HUES6 (cell line): ENCODE measurements around the gene CFAP298.
"Not testable (repeated sequence)": the region's sequence is repeated elsewhere in the genome, so short reads cannot be mapped to it uniquely, and the experiment has no call there.

Source experiments
- H3K27ac ChIP-seq: 2 replicates; pipeline ENCODE4 v1.7.0; 2013; ENCODE audit warnings: low read depth, mild to moderate bottlenecking, low read length, inconsistent platforms
- H3K27me3 ChIP-seq: 2 replicates; pipeline ENCODE4 v1.6.1; 2013; ENCODE audit warnings: low read length; ENCODE audit not compliant: control insufficient read depth, insufficient read depth
- H3K36me3 ChIP-seq: 2 replicates; pipeline ENCODE4 v1.6.1; 2013; ENCODE audit warnings: low read length; ENCODE audit not compliant: control insufficient read depth, insufficient read depth
- H3K4me1 ChIP-seq: 2 replicates; pipeline ENCODE4 v1.6.1; 2013; ENCODE audit warnings: low read length; ENCODE audit not compliant: control insufficient read depth, insufficient read depth
- H3K4me3 ChIP-seq: 2 replicates; pipeline ENCODE4 v1.5.1; 2013; ENCODE audit warnings: low read depth, low read length
- H3K9ac ChIP-seq: one replicate; pipeline ENCODE4 v1.6.1; 2013; ENCODE audit warnings: mild to moderate bottlenecking, low read length
- H3K9me3 ChIP-seq: 2 replicates; pipeline ENCODE4 v1.6.1; 2013; ENCODE audit warnings: low read depth, low read length; ENCODE audit not compliant: control insufficient read depth, insufficient read depth

The CFAP298 gene, protein sequence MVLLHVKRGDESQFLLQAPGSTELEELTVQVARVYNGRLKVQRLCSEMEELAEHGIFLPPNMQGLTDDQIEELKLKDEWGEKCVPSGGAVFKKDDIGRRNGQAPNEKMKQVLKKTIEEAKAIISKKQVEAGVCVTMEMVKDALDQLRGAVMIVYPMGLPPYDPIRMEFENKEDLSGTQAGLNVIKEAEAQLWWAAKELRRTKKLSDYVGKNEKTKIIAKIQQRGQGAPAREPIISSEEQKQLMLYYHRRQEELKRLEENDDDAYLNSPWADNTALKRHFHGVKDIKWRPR

DNA sequence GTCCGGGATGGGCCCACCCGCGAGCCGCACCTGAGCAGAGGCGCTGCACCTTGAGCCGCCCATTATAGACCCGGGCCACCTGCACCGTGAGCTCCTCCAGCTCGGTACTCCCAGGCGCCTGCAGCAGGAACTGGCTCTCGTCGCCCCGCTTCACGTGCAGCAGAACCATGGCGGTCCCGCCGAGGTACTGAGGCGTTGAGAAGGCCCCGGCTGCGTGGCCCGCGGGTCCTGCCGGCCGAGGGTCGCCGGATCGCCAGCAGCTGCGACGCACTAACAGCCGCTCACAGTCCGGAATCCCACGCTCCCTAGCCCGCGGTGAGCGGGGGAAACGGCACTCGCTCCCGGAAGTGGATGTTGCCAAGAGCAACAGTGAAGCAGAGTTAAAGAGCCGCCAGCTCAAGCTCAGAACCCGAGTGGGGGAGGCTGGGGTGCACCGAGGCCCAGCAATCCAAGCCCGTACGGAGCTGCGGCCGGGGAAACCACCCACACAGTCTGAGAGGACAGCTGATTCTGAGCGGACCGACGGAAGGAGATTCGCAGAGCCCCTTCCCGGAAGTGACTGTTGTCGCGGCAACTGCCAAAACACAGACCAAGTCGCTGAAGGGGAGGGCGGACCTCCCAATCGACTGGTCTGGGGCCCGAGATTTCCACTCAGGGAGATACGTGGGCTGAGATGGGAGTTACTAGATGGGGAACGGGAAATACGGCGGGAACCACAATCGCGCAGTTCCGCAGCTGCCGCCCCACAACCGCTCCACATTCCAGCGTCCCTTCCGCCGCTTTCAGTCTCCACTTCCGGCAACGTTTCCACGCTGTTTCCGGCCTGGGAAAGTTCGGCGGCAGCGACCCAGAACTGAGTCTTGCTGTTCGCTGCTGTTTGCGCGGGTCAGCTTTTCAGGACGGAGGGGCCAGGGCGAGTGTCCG lies at the start of gene CFAP298:
Gene CFAP298 (minus strand): TSS at position 303 of the 924 bp plus-strand sequence. CDS start 134 bp downstream, at position 169.
- H3K27ac ChIP-seq, result peak within 1 kb of the TSS; percentile 75
- H3K36me3 ChIP-seq, result peaks cover 19% of the 10 kb centered on the region
- H3K4me3 ChIP-seq, result peak within 1 kb of the TSS; percentile 90
- H3K9ac ChIP-seq, result peak within 1 kb of the TSS; percentile 96
- no peaks in the 10 kb centered on the region for H3K4me1 ChIP-seq
- no peaks in the 10 kb centered on the region for H3K9me3 ChIP-seq
- H3K27me3 ChIP-seq, result no peaks in the 10 kb centered on the region

DNA sequence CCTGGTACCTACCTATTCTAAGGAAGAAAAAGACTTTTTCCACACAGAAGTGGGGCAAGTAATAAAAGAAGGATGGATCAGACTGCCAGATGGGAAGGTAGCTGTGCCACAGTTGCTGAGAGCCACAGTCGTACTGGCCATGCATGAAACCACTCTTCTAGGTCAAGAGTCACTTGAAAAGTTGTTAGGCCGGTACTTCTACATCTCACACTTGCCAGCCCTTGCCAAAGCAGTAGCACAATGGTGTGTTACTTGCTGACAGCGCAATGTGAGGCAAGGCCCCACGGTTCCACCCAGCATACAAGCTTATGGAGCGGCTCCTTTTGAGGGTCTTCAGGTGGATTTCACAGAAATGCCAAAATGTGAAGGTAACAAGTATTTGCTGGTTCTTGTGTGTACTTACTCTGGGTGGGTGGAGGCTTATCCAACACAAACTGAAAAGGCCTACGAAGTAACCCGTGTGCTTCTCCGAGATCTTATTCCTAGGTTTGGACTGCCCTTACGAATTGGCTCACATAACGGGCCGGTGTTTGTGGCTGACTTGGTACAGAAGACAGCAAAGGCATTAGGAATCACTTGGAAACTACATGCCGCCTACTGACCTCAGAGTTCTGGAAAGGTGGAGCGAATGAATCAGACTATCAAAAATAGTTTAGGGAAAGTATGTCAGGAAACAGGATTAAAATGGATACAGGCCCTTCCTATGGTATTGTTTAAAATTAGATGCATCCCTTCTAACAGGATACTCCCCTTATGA lies 49.0 kb upstream of the CFAP298 start:
- H3K9ac ChIP-seq, H3K4me3 ChIP-seq, H3K27ac ChIP-seq, H3K27me3 ChIP-seq, H3K4me1 ChIP-seq: not testable (repeated sequence)
- H3K9me3 ChIP-seq, result peaks cover 30% of the 10 kb centered on the region
- H3K36me3 ChIP-seq, result peaks cover 33% of the 10 kb centered on the region

DNA sequence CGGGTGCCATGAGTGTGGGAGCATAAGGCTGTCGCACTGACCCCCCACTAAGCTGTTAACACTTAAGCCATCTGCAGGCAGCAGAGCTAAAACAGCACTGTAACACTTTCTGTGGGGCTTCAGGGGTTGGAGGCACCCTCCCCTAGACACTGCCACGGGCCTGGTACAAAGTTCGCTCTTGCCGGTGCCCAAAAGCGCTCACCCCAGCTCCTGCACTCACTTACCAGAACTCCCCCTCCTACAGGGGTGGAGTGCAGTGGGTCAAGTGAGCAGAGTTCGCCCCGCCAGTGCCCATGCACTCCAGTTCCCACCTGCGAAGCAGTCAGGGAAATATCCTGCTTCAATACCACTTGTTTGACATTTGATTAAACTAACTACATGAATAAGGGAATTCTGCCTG lies 46.3 kb upstream of the CFAP298 start:
- H3K27me3 ChIP-seq, result no peaks in the 10 kb centered on the region
- H3K9me3 ChIP-seq, result peaks cover 10% of the 10 kb centered on the region; the same call in 1 of the 2 replicates
- no peak overlapping the region for H3K4me3 ChIP-seq
- no peaks in the 10 kb centered on the region for H3K4me1 ChIP-seq
- no peak overlapping the region for H3K27ac ChIP-seq
- no peak overlapping the region for H3K9ac ChIP-seq
- peaks cover 9% of the 10 kb centered on the region; the same call in 1 of the 2 replicates for H3K36me3 ChIP-seq

DNA sequence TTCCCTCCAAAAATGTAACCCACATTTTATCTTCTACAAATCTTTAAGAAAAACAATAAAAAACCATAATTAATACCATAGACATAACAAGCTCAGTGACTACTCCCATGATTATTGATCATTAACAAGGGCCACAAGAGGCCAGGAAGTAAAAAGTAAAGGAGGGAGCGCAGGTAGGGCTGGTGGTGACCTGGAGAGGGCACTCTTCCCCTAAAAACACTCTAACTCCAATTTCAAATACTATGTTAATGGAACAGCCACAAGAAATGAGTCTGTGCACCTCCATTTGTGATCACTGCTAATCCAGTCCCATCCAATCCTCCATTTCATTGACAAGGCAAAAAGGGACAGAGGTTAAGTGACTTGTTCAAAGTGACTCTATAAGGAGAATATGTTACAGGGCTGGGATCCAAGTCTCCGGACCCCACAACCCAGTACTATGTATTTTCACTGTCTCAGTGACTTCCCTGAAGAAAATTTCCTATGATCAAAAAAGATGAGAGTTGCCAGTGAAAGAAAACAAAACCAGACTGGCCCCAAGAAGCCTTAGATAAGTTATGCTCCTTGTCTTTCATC lies 41.2 kb upstream of the CFAP298 start:
- Histone ChIP-seq H3K9ac (no peak overlapping the region), H3K27me3 (no peaks in the 10 kb centered on the region), H3K4me1 (no peaks in the 10 kb centered on the region), H3K27ac (no peak overlapping the region), H3K9me3 (no peaks in the 10 kb centered on the region), H3K36me3 (peaks cover 6% of the 10 kb centered on the region; the same call in 1 of the 2 replicates), H3K4me3 (no peak overlapping the region)

DNA sequence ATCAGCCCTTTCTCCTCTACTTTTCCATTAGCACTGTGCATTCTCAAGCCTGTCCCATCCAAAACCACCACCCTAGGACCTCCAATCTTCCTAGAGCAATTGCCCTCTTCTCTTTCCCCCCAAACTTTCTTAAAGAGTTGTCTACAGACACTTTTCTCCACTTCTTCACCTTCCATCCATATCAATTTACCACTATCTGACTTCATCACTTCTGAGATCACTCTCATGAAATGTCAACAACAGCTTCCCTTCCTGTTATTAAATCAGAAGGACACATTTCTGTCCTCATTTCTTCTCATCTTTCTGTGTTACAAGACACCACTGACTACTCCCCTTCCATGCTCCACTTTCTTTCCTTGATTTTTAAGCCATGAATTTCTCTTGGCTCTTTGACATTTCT lies 36.0 kb upstream of the CFAP298 start:
- Histone ChIP-seq H3K9me3 (no peaks in the 10 kb centered on the region), H3K27me3 (no peaks in the 10 kb centered on the region), H3K4me3 (no peak overlapping the region), H3K27ac (no peak overlapping the region), H3K4me1 (peaks cover 23% of the 10 kb centered on the region), H3K9ac (no peak overlapping the region), H3K36me3 (no peaks in the 10 kb centered on the region)

DNA sequence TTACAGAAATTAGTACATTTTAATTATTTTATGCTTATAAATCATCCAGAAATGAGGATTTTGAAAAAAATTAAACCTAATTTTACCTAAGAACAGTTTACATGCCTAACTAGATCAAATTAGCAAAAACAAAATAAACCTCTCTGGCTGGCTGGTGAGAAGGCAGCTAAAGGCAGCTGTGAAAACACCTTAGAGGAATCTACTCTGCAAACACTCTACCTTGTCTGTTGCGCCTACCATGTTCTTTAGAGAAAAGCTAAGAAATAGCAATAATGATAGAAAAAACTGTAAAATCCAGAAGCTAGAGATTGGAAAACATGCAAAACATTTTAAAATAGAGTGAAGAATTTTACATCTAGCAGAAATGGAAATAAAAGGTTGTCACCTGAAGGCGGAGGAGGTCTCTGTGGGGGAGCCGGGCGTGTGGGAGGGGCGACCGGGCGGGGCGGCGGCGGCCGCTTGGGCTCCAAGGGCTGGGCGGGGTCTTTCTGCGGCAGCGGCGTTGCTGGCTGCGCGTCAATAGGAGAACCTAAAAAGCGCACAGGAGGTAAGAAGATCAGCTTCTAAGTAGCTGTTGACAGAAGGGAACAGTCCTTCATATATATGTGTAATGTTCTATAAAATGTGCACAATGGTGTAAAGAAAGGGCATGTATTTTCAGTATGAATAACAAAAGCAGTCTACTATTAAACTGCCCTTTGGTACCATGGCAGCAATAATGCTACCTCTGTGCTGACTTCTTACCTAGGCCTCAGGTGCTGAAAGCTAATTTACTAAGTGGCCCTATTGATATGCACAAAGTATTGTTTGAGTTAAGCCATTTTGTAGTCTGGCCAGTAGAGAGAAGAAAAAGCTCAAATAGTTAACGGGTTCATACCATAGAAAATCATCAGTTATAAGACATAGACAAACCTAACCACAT lies 33.3 kb upstream of the CFAP298 start:
- Histone ChIP-seq H3K27ac (no peak overlapping the region), H3K27me3 (no peaks in the 10 kb centered on the region), H3K4me1 (peaks cover 23% of the 10 kb centered on the region), H3K4me3 (peak overlapping the region; percentile 57), H3K36me3 (no peaks in the 10 kb centered on the region), H3K9ac (no peak overlapping the region), H3K9me3 (no peaks in the 10 kb centered on the region)

DNA sequence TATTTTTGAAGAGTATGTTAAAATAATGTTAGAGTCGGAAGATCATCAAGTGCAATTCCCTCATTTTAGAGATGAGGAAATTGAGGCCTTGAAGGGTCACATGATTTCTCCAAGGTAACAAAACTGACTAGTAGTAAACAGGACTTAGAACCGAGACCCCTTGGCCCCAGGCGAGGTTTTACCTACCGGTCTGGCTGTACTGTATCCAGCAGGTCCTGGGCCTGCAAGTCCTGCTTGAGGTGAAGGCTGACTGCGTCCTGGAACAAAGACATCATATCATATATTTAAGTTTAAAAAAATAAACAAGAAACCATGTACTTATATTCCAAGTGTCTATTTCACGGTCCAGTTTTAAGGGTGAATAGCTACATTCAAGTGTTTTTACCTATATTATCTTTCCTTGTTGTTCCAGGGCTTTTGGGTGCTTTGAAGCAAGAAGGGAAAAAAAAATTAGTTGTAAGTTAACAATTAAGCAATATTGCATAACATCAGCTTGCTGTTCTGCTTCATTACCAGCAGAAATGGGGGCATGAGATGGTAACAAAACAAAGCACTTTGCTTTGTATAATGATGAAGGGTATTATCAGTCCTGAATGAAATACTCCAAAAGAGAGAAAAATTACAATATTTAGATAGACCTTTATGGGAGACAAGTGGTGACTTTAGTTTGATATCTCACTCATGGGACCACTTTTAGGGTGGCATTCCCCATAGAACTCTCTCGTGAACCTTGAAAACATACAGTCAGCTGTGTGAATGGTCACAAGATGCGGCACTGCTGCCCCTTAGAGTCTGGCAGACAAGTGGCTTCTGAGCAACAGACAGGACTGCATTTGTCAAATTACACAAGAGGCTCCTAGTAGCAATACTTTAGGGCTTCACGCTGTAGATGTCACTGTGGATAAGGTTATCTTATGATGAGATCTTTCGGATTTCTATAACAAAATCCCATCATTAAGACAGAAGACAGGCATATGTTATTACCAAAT lies 29.8 kb upstream of the CFAP298 start:
- no peaks in the 10 kb centered on the region for H3K36me3 ChIP-seq
- H3K9me3 ChIP-seq, result no peaks in the 10 kb centered on the region
- peaks cover 23% of the 10 kb centered on the region for H3K4me1 ChIP-seq
- no peak overlapping the region for H3K9ac ChIP-seq
- no peak overlapping the region for H3K4me3 ChIP-seq
- no peak overlapping the region for H3K27ac ChIP-seq
- H3K27me3 ChIP-seq, result no peaks in the 10 kb centered on the region

DNA sequence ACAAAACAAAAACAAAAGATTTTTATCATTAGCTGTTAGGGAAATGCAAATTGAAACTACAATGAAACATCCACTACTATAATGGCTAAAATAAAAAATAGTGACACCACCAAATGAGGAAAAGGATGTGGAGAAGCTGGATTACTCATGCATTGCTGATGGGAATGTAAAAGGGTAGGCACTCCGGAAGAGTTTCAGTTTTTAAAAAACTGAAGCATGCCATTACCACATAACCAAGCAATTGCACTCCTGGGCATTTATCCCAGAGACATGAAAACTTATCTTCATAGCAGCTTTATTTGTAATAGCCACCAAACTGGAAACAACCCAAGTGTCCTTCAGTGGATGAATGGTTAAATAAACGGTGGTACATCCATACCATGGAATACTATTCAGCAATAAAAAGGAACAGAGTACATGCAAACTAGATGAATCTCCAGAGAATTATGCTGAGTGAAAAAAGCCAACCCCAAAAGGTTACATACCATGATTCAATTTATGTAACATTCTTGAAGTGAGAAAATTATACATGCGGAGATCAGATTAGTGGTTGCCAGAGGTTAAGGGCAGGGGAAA lies 14.5 kb upstream of the CFAP298 start:
- H3K27me3 ChIP-seq, result peaks cover 3% of the 10 kb centered on the region; the same call in 1 of the 2 replicates
- H3K4me1 ChIP-seq, result no peaks in the 10 kb centered on the region
- peaks cover 5% of the 10 kb centered on the region; the same call in 1 of the 2 replicates for H3K9me3 ChIP-seq
- no peak overlapping the region for H3K4me3 ChIP-seq
- no peak overlapping the region for H3K27ac ChIP-seq
- peaks cover 5% of the 10 kb centered on the region; the same call in 1 of the 2 replicates for H3K36me3 ChIP-seq
- no peak overlapping the region for H3K9ac ChIP-seq

DNA sequence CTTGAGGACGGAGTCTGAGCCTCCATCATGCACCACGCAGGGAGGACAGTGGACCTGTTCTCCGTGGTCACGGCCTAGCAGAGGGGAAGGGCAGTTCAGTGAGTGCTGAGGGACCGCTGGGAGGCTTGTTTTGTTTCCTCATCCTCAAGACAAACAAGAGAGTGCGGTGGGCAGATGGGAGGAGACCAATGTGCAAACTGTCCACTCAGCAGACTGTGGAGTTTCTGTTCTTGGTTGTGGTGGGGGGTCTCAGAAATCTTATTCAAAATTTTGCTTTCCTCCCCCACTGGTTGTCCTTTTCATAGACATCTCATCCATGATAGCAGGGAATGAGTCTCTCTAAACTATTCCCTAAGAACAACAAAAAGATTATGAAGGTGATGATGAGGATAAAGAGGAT lies 6.0 kb upstream of the CFAP298 start:
- not testable (repeated sequence) for H3K27me3 ChIP-seq, H3K4me3 ChIP-seq, H3K9ac ChIP-seq, H3K27ac ChIP-seq, H3K9me3 ChIP-seq, H3K4me1 ChIP-seq, H3K36me3 ChIP-seq
